Measurements from ENCODE around the gene EPHB2. TPM values are rescaled to one million over a fixed set of nuclear protein-coding genes. Genes with fewer than 3 reads are reported as not detected.

The EPHB2 gene
- total and polyA plus RNA-seq, 2 of the 8 experiments (the other 6 are each of a cell fraction or from before 2014, with no cell fraction given) = 15.8 to 17.2 TPM

DNA sequence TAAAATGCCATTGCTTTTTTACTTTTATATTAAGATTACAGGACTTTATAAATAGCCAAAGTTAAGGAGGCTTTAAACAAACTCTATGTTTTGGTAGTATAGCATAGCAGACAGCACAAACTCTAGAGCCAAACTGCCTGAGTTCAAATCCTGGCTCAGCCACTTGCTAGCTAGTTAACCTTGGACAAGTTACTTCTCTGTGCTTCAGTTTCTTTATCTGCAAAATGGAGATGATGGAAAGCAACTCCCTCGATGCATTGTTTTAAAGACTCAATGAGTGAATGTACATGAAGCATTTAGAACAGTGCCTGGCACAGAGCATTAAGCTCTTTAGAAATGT is 36.3 kb upstream of the EPHB2 start:
- no peak overlapping the region for H3K56ac ChIP-seq (replicated peaks; ENCODE audit: insufficient read length, low read depth, low read length)
- H3K14ac ChIP-seq (ENCODE audit: insufficient read length) = no peak overlapping the region
- ChIA-PET CTCF (ENCODE audit: partially characterized antibody) (interaction anchor here (0.6 to 6.0 kb wide), 38 partner anchors 8 to 1237 kb away, joined by 3 to 43 read pairs (median 3); partner anchors contain the start of gene C1QB), POLR2A (ENCODE audit: partially characterized antibody) (interaction anchor here (1.1 kb wide), 2 partner anchors 37 to 531 kb away, joined by 3 read pairs; no protein-coding TSS in a partner anchor)
- H4K8ac ChIP-seq (ENCODE audit: extremely low read depth, insufficient read depth, low read length) = no peak overlapping the region
- no peaks in the 10 kb centered on the region for H3K9me3 ChIP-seq (ENCODE audit: insufficient read depth in 2 of 2, low read depth in 1 of 2, low read length in 1 of 2)
- H2BK120ac ChIP-seq (replicated peaks; ENCODE audit: low read depth, low read length) = no peak overlapping the region
- H3K23me2 ChIP-seq (ENCODE audit: low read depth, low read length) = peaks cover 12% of the 10 kb centered on the region; the same call in 1 of the 2 replicates
- no peaks in the 10 kb centered on the region for H3K79me1 ChIP-seq (ENCODE audit: low read depth, low read length)
- no peak overlapping the region for H3K4me3 ChIP-seq (ENCODE audit: extremely low read depth in 1 of 4, insufficient read depth in 2 of 4, low read depth in 3 of 4, low read length in 4 of 4)
- H3K36me3 ChIP-seq (ENCODE audit: control insufficient read depth in 2 of 4, insufficient read depth in 4 of 4, low read length in 3 of 4) = no peaks in the 10 kb centered on the region
- H3K4me1 ChIP-seq (replicated peaks in 1 of 4; ENCODE audit: control insufficient read depth in 3 of 4, insufficient read depth in 4 of 4, low read length in 3 of 4) = peaks cover 0 to 13% (median 6%) of the 10 kb centered on the region in 4 experiments; a peak in 4 of 7 replicates
- no peak overlapping the region for H3K4me2 ChIP-seq (ENCODE audit: insufficient read depth in 1 of 2, low read depth in 2 of 2, low read length in 2 of 2)
- no peak overlapping the region for H2AFZ ChIP-seq (ENCODE audit: low read length)
- no peak overlapping the region for H4K5ac ChIP-seq (ENCODE audit: insufficient read length, low read depth, low read length)
- no peak overlapping the region for H3K4ac ChIP-seq (replicated peaks; ENCODE audit: insufficient read length, low read depth, low read length)
- H2AK5ac ChIP-seq (ENCODE audit: low read depth, low read length) = no peak overlapping the region
- H3K79me2 ChIP-seq (ENCODE audit: control insufficient read depth in 1 of 2, insufficient read depth in 2 of 2, low read length in 2 of 2) = no peaks in the 10 kb centered on the region; a peak in 1 of 4 replicates
- DNase-seq (ENCODE audit: low read depth in 1 of 2, low spot score in 2 of 2) = no peak
- H2BK15ac ChIP-seq (ENCODE audit: low read length) = no peak overlapping the region
- peaks cover 0 to 11% of the 10 kb centered on the region in 2 experiments for H4K20me1 ChIP-seq (replicated peaks in 1 of 2; ENCODE audit: control insufficient read depth in 1 of 2, insufficient read depth in 2 of 2, low read length in 2 of 2)
- H2BK5ac ChIP-seq (ENCODE audit: low read depth, low read length) = no peak overlapping the region
- H3K23ac ChIP-seq (ENCODE audit: insufficient read length) = no peak overlapping the region
- WGBS, 2 experiments (ENCODE audit: extremely low coverage in 1 of 2, insufficient coverage in 1 of 2, insufficient read length in 1 of 2, insufficient replicate concordance in 2 of 2, low coverage in 1 of 2, low lambda C conversion rate in 2 of 2, missing lambda C conversion rate in 1 of 2) = 59% methylated on average over 1 of the region's 1 CpG; no CpG with 5 or more reads in 1 of the 2 experiments
- no peak overlapping the region for H2BK20ac ChIP-seq (ENCODE audit: low read length)
- no peak overlapping the region for H3K18ac ChIP-seq (ENCODE audit: extremely low read depth, low read length)
- H3K27ac ChIP-seq (ENCODE audit: low read depth, low read length) = no peak overlapping the region
- no peak overlapping the region for H2BK12ac ChIP-seq (ENCODE audit: low read depth, low read length)
- no peaks in the 10 kb centered on the region; a peak in 1 of 7 replicates for H3K27me3 ChIP-seq (replicated peaks in 1 of 4; ENCODE audit: control insufficient read depth in 3 of 4, extremely low read depth in 1 of 4, insufficient read depth in 3 of 4, low read length in 3 of 4)
- no peak overlapping the region for H3K9ac ChIP-seq (replicated peaks in 1 of 4; ENCODE audit: extremely low read depth in 1 of 4, low read depth in 3 of 4, low read length in 3 of 4)
- no peak overlapping the region for H4K91ac ChIP-seq (replicated peaks; ENCODE audit: insufficient read length, low read length)
- FAIRE-seq = no peak
- TF ChIP-seq TEAD4 (IDR thresholded peaks at IDR 0.05; ENCODE audit: low read depth, low read length) = no peak
- TF ChIP-seq POU5F1 (IDR thresholded peaks at IDR 0.05; ENCODE audit: low read depth, low read length) = no peak
- TF ChIP-seq SUZ12 (IDR thresholded peaks at IDR 0.05; ENCODE audit: low read length) = no peak
- TF ChIP-seq SP1 (IDR thresholded peaks at IDR 0.05; ENCODE audit: low read depth, low read length) = no peak
- no peak for TF ChIP-seq ATF2 (IDR thresholded peaks at IDR 0.05; ENCODE audit: low read length)
- no peak for TF ChIP-seq TAF1 (IDR thresholded peaks at IDR 0.05; ENCODE audit: low read depth, low read length)
- TF ChIP-seq PHF8 (conservative IDR thresholded peaks at IDR 0.05; ENCODE audit: low read depth, low read length) = no peak
- no peak for TF ChIP-seq NANOG (IDR thresholded peaks at IDR 0.05; ENCODE audit: insufficient read depth, low read depth, low read length, poor library complexity, severe bottlenecking)
- TF ChIP-seq, protein P1, sequence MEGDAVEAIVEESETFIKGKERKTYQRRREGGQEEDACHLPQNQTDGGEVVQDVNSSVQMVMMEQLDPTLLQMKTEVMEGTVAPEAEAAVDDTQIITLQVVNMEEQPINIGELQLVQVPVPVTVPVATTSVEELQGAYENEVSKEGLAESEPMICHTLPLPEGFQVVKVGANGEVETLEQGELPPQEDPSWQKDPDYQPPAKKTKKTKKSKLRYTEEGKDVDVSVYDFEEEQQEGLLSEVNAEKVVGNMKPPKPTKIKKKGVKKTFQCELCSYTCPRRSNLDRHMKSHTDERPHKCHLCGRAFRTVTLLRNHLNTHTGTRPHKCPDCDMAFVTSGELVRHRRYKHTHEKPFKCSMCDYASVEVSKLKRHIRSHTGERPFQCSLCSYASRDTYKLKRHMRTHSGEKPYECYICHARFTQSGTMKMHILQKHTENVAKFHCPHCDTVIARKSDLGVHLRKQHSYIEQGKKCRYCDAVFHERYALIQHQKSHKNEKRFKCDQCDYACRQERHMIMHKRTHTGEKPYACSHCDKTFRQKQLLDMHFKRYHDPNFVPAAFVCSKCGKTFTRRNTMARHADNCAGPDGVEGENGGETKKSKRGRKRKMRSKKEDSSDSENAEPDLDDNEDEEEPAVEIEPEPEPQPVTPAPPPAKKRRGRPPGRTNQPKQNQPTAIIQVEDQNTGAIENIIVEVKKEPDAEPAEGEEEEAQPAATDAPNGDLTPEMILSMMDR (IDR thresholded peaks at IDR 0.05; ENCODE audit: control extremely low read depth in 1 of 3, insufficient read depth in 1 of 3, low read depth in 1 of 3, low read length in 3 of 3) = no peak
- no peak for TF ChIP-seq JUND (IDR thresholded peaks at IDR 0.05; ENCODE audit: low read length)
